Caco-2 (cell line): Measurements from ENCODE around the gene RNF175. TPM values are rescaled to one million over a fixed set of nuclear protein-coding genes. Genes with fewer than 3 reads are reported as not detected.

Experiments
- BruUV-seq: library from RNA; stranded (reverse); fragments of 400-500 nt; replicated peaks from 2 replicates; lab custom pipeline; 2021; lab: Mats Ljungman, UMichigan
- CTCF ChIA-PET: fragments of 300-600 bp; sonication (Branson Sonifier 250); formaldehyde crosslinking; loops from one replicate; lab custom pipeline; 2022; ENCODE audit warnings: antibody characterized with exemption; lab: Charles Lee
- POLR2A ChIA-PET: fragments of 300-600 bp; sonication (Branson Sonifier 250); formaldehyde crosslinking; loops from one replicate; lab custom pipeline; 2022; ENCODE audit warnings: antibody characterized with exemption; lab: Charles Lee
- DNase-seq, 2 experiments: peaks; one replicate each; pipeline versions ENCODE4 v3.0.0 to v3.0.0-alpha.2; 2020 to 2022
- H3K27me3 ChIP-seq: replicated peaks from 2 replicates; pipeline ENCODE4 v1.6.0; 2011; ENCODE audit warnings: low read length; ENCODE audit not compliant: control insufficient read depth, insufficient read depth
- H3K36me3 ChIP-seq: 2 replicates; pipeline ENCODE4 v1.5.1; 2011; ENCODE audit warnings: low read length; ENCODE audit not compliant: control insufficient read depth, insufficient read depth
- H3K4me1 ChIP-seq: fragments of 250-450 bp; sonication (Bioruptor Pico); 2 replicates; pipeline ENCODE4 v1.5.1; 2020; ENCODE audit warnings: mild to moderate bottlenecking
- H3K4me3 ChIP-seq: 2 replicates; pipeline ENCODE4 v1.5.1; 2011; ENCODE audit warnings: low read depth, mild to moderate bottlenecking, control low read depth, low read length
- H3K9me3 ChIP-seq: fragments of 250-450 bp; sonication (Bioruptor Pico); 2 replicates; pipeline ENCODE4 v1.5.1; 2020; ENCODE audit warnings: mild to moderate bottlenecking, moderate library complexity
- H3K27ac Mint-ChIP-seq: one replicate; pipeline ENCODE4 v1.8.0; 2022; ENCODE audit warnings: mixed read lengths; ENCODE audit not compliant: unreplicated experiment
- H3K27me3 Mint-ChIP-seq: one replicate; pipeline ENCODE4 v1.8.0; 2022; ENCODE audit warnings: mixed read lengths; ENCODE audit not compliant: insufficient read depth, unreplicated experiment
- H3K36me3 Mint-ChIP-seq: one replicate; pipeline ENCODE4 v1.8.0; 2022; ENCODE audit warnings: mild to moderate bottlenecking, mixed read lengths; ENCODE audit not compliant: insufficient read depth, unreplicated experiment
- H3K4me1 Mint-ChIP-seq: one replicate; pipeline ENCODE4 v1.8.0; 2022; ENCODE audit warnings: low read depth, mixed read lengths; ENCODE audit not compliant: unreplicated experiment
- H3K4me3 Mint-ChIP-seq: one replicate; pipeline ENCODE4 v1.8.0; 2022; ENCODE audit warnings: mild to moderate bottlenecking, moderate library complexity, mixed read lengths; ENCODE audit not compliant: unreplicated experiment
- H3K9me3 Mint-ChIP-seq: one replicate; pipeline ENCODE4 v1.8.0; 2022; ENCODE audit warnings: mixed read lengths; ENCODE audit not compliant: unreplicated experiment
- CTCF ChIP-seq, 2 experiments: fragments of 200-600 bp in 1 of 2; IDR thresholded peaks; 1 replicate in 1 of 2; 2 replicates in 1 of 2; pipeline versions ENCODE4 v1.5.1 to v1.8.0; 2011 to 2022; ENCODE audit warnings: antibody characterized with exemption in 1 of 2, control low read depth in 1 of 2, inconsistent platforms in 1 of 2, low read depth in 1 of 2, low read length in 1 of 2, mild to moderate bottlenecking in 1 of 2, moderate library complexity in 1 of 2; ENCODE audit not compliant: insufficient read depth in 1 of 2, severe bottlenecking in 1 of 2, unreplicated experiment in 1 of 2
- intact Hi-C: fragments of 100-400 bp; cut with micrococcal nuclease; formaldehyde crosslinking; loops from one replicate; pipeline ENCODE4 v1.10.0; 2022; ENCODE audit not compliant: unreplicated experiment
- total RNA-seq: library from RNA; stranded (reverse); gene quantifications from 2 replicates; pipeline ENCODE4 v1.2.3, GENCODE V29; 2022

The RNF175 gene
- total RNA-seq, 1 experiment from 2014 or later = not detected

- Histone ChIP-seq H3K9me3 (no peaks in the 10 kb centered on the region), H3K4me3 (no peak overlapping the region), H3K4me1 (no peaks in the 10 kb centered on the region), H3K36me3 (no peaks in the 10 kb centered on the region), H3K27me3 (no peaks in the 10 kb centered on the region)
- DNase-seq = no peak
- POLR2A ChIA-PET = no interaction called here
- Mint-ChIP-seq H3K36me3 (no peaks in the 10 kb centered on the region), H3K9me3 (no peaks in the 10 kb centered on the region), H3K27me3 (peaks cover 5% of the 10 kb centered on the region), H3K27ac (no peak overlapping the region), H3K4me1 (no peaks in the 10 kb centered on the region), H3K4me3 (no peak overlapping the region)
- TF ChIP-seq CTCF (IDR thresholded peaks at IDR 0.05; ENCODE audit: insufficient read depth in 1 of 2, low read depth in 1 of 2, low read length in 1 of 2, severe bottlenecking in 1 of 2, unreplicated experiment in 1 of 2) = no peak
- CTCF ChIA-PET = no interaction called here
- intact Hi-C loops = no loop called here
- no TSS peak for BruUV-seq
These were observed 49.1 kb downstream of the RNF175 start for GRCh38 chr4:153710681-153711080.

- Histone ChIP-seq H3K36me3 (no peaks in the 10 kb centered on the region), H3K9me3 (no peaks in the 10 kb centered on the region), H3K4me3 (no peak overlapping the region), H3K4me1 (no peaks in the 10 kb centered on the region), H3K27me3 (no peaks in the 10 kb centered on the region)
- intact Hi-C loops = no loop called here
- H3K27ac Mint-ChIP-seq = no peak overlapping the region
- POLR2A ChIA-PET = no interaction called here
- no peaks in the 10 kb centered on the region for H3K27me3 Mint-ChIP-seq
- no peak overlapping the region for H3K4me3 Mint-ChIP-seq
- H3K36me3 Mint-ChIP-seq = no peaks in the 10 kb centered on the region
- no peaks in the 10 kb centered on the region for H3K9me3 Mint-ChIP-seq
- H3K4me1 Mint-ChIP-seq = no peaks in the 10 kb centered on the region
- no peak for DNase-seq
- TF ChIP-seq CTCF (IDR thresholded peaks at IDR 0.05; ENCODE audit: insufficient read depth in 1 of 2, low read depth in 1 of 2, low read length in 1 of 2, severe bottlenecking in 1 of 2, unreplicated experiment in 1 of 2) = no peak
- CTCF ChIA-PET = no interaction called here
- BruUV-seq = no TSS peak
These were observed 53.3 kb downstream of the RNF175 start for GRCh38 chr4:153706519-153706918.

- no peaks in the 10 kb centered on the region for H3K4me1 ChIP-seq
- no TSS peak for BruUV-seq
- intact Hi-C loops = no loop called here
- H3K27me3 Mint-ChIP-seq = no peaks in the 10 kb centered on the region
- no peaks in the 10 kb centered on the region for H3K36me3 Mint-ChIP-seq
- DNase-seq = no peak
- H3K4me1 Mint-ChIP-seq = no peaks in the 10 kb centered on the region
- H3K27me3 ChIP-seq = no peaks in the 10 kb centered on the region
- no peak for TF ChIP-seq CTCF (IDR thresholded peaks at IDR 0.05; ENCODE audit: insufficient read depth in 1 of 2, low read depth in 1 of 2, low read length in 1 of 2, severe bottlenecking in 1 of 2, unreplicated experiment in 1 of 2)
- H3K9me3 ChIP-seq = no peaks in the 10 kb centered on the region
- no peak overlapping the region for H3K27ac Mint-ChIP-seq
- H3K4me3 ChIP-seq = no peak overlapping the region
- no peaks in the 10 kb centered on the region for H3K9me3 Mint-ChIP-seq
- CTCF ChIA-PET = no interaction called here
- no peaks in the 10 kb centered on the region for H3K36me3 ChIP-seq
- no peak overlapping the region for H3K4me3 Mint-ChIP-seq
- POLR2A ChIA-PET = no interaction called here
These were observed 53.9 kb downstream of the RNF175 start for GRCh38 chr4:153705743-153706468.
